Endometrial microvascular endothelial cells (primary cell): ENCODE measurements around the gene MAGI2. TPM values are rescaled to one million over a fixed set of nuclear protein-coding genes. Genes with fewer than 3 reads are reported as not detected.

ENCODE experiments used
- in situ Hi-C: cut with HindIII; loops from 2 replicates; pipeline ENCODE4 v1.10.0; 2017; ENCODE audit warnings: low sequenced_read_pairs, low pct_unique_long_range_greater_than_20kb; ENCODE audit errors: inconsistent ontology term
- total RNA-seq: library from RNA; depleted of rRNA; stranded (reverse); fragments of >200 nt; gene quantifications from one replicate; pipeline ENCODE4 v1.2.3, GENCODE V29; 2015; ENCODE audit errors: inconsistent ontology term

Gene MAGI2
- total RNA-seq, 1 donor from 2014 or later: 0.46 TPM

- in situ Hi-C loops: no loop called here
Measured at GRCh38 chr7:79329464-79329863, 124.0 kb downstream of the MAGI2 start.

GRCh38 chr7:79320741-79321473 is 132.6 kb downstream of the MAGI2 start:
- in situ Hi-C loops: no loop called here

DNA sequence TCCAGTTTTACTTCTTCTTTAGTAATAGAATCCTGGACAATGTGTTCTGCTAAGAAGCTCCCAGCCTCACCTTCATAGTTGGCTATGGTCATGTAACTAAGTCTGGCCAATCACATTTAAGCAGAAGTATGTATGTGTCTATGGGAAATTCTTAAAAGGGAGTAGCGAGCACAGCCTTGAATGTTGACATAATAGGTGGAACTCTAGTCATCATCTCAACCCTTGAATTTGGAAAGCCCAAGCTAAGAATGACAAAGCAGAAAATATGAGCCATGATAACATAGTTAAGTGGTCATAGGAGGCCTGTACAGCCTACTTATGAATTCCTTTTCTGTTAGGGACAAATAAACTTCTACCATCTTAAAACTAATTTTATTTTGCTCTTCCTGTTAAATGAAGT is 134.1 kb downstream of the MAGI2 start:
- in situ Hi-C loops: no loop called here

DNA sequence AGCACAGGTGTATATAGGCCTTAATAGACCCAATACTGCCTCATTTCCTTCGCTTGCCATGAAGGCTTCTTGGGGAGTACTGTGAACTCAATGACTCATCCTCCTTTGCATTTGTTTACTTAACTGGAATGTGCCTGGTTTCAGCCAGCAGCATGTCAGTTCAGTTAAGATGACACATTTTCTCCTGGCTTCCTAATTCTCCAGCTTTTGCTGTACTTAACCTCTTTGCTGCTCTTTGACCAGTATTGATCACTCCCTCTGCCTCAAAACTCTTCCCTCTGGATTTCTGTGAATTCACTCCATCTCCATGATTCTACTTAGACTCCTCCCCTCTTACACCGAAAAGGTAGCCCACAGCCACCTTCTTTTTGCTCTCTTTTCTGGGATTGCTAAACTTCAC is 135.7 kb downstream of the MAGI2 start:
- in situ Hi-C loops: no loop called here

DNA sequence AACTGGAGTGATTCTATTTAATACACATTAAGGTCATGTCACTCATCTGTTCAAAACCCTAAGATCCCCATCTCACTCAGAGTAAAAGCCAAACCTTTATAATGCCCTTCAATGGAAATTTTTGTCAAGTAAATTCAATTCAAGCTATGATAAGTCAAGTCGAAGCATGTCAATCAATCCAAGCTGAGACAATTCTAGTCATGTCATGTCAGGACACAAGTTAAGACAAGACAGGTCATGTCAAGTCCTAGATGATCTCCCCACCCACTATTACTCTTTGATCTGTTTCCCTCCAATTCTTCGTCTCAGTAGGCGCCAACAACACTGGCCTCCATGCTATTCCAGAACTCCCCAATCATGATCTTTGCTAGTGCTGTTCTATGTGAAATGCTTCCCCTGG is 141.4 kb downstream of the MAGI2 start:
- in situ Hi-C loops: no loop called here

DNA sequence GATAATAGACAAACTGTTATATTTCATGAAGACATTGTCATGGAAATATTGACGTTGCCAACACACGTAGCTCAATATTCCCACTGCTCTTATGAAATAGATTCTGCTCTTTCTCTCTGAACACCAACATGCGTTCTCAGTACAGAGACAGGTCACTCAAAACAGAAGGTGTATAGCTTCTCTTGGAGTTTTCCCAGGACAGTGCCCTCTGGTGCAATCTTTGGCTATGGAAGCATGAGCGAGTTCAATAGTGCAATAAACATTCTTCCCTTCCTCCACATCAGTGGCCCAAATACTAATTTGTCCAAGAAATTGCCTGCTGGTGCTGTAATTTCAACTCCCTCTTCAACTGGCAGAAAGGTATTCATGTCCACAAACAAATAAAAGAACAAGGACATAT is 145.3 kb downstream of the MAGI2 start:
- in situ Hi-C loops: no loop called here

DNA sequence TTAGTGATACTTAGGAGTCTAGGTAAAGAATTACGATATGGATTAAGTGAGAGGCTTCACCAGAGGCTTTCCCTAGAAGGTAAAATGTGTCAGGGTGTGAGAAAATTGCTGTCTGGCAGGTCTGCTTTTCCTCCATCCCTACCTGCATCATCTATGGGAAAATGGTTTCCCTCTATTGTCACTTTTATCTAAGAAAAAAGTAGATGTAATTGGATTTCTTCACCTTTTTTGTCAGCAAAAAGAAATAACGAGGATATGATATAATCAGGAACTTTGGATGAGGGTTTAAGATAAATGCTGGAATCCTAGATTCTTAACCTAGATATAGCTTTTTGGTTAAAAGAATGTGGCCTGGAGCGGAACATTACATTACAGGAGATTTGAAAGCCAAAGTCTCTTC is 146.1 kb downstream of the MAGI2 start:
- in situ Hi-C loops: no loop called here

- in situ Hi-C loops: no loop called here
Measured at GRCh38 chr7:79304711-79305110, 148.8 kb downstream of the MAGI2 start.

- in situ Hi-C loops: no loop called here
Measured at GRCh38 chr7:79302293-79302692, 151.2 kb downstream of the MAGI2 start.

GRCh38 chr7:79301419-79301818 is 152.0 kb downstream of the MAGI2 start:
- in situ Hi-C loops: no loop called here

DNA sequence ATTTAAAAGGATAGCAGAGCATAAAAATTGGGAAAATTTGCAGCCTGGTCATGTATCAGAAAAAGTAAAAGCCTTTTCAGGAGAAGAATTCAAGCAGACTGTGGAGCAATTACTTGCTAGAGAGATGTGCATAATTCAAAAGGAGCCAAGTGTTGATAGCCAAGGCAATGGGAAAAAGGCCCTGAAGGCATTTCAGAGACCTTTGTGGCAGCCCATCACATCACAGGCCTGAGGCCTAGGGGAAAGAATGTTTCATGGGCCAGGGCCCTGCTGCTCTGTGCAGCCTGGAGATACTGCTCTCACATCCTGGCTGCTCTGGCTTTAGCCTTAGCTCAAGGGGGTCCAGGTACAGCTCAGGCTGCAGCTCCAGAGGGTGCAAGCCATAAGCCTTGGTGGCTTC is 152.9 kb downstream of the MAGI2 start:
- in situ Hi-C loops: no loop called here

- in situ Hi-C loops: no loop called here
Measured at GRCh38 chr7:79298145-79298760, 155.2 kb downstream of the MAGI2 start.

- in situ Hi-C loops: no loop called here
Measured at GRCh38 chr7:79296553-79297320, 156.7 kb downstream of the MAGI2 start.

GRCh38 chr7:79293655-79294142 is 159.8 kb downstream of the MAGI2 start:
- in situ Hi-C loops: no loop called here

DNA sequence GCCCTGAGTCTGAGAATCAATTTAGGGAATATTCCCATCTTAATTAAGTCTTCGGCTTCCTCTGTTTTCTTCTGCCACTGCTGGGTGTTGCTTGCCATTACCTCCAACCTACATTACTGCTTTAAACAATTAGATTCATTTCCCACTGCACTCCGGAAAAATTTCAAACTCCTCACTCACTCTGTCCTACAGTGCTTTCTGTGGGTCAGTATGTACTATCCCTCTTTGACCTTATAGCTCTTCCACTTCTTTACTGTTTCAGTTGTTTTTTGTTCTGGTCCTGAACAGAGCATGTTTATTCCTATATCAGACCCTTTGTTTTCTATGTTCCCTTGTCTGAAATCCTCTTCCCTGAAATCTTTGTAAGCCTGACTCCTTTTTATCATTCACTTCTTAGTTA is 160.6 kb downstream of the MAGI2 start:
- in situ Hi-C loops: no loop called here

DNA sequence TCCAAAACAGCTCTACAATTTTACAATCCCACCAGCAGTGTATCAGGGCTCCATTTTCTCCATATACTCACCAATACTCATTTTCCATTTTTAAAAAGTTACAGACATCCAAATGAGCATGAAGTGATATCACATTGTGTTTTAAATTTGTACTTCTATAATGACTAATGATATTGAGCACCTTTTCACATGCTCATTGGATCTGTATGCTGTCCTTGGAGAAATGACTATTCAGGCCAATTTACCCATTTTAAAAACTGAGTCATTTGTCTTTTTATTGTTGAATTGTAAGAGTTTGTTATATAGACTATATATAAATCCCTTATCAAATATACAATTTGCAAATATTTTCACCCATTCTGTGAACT is 162.0 kb downstream of the MAGI2 start:
- in situ Hi-C loops: no loop called here

DNA sequence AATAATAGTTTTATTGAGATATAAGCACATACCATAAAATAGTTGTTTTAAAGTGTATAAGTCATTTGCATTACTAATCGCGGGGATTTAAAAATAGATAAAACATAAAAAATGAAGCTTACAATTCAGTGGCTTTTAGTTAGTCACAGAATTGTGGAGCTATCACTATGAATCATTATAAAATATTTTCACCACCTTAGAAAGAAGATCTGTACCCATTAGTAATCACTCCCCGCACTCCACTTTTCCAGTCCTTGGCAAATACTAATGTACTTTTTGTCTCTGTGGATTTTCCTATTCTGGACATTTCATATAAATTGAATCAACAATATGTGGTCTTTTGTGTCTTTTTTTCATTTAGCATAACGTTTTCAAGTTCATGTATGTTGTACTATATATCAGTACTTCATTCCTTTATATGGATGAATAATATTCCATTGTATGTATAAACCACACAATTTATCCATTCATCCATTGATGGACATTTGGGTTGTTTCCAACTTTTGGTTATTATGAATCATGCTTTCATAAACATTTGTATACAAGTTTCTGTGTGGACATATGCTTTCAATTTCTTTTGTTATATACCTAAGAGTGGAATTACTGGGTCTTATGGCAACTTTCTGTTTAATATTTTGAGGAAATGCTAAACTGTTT is 162.5 kb downstream of the MAGI2 start:
- in situ Hi-C loops: no loop called here

DNA sequence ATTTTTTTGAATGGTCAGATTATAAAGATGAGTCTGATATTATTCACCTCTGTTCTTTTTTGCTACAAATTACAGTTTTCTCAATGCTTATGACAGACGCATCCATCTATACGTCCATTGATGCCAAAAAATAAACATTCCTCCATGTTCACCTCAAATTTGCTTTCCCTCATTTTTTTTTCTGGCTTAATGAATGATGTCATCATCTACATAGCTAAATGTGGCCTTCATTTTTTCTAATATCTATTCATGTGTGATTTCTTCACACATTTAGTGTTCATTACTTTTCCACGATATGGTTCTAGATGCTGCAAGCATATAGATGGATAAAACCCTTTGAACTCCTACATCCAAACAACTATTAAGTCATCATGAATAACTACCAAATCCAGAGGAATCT is 163.1 kb downstream of the MAGI2 start:
- in situ Hi-C loops: no loop called here

GRCh38 chr7:79288655-79289054 is 164.8 kb downstream of the MAGI2 start:
- in situ Hi-C loops: no loop called here
